ENCODE measurements around the gene LAMA5.

- no peak for TF ChIP-seq CTCF (IDR thresholded peaks at IDR 0.05)
- TF ChIP-seq POLR2A (IDR thresholded peaks at IDR 0.05): no peak
Measured at GRCh38 chr20:62313021-62313420, 54.1 kb downstream of the LAMA5 start.

All from right lobe of liver (tissue), 4 donors.